ENCODE measurements around the gene KIRREL3. TPM values are rescaled to one million over a fixed set of nuclear protein-coding genes. Genes with fewer than 3 reads are reported as not detected.

Gene KIRREL3
- total and polyA plus RNA-seq, 2 donors (not counting 3 experiments of a cell fraction or from before 2014, with no cell fraction given) = not detected

- no peak for DNase-seq (ENCODE audit: low read depth, low spot score)
- no peaks in the 10 kb centered on the region for H3K36me3 ChIP-seq (ENCODE audit: control insufficient read depth in 2 of 2, extremely low read depth in 1 of 2, insufficient read depth in 2 of 2, low read length in 2 of 2)
- dilution Hi-C loops (cut with MboI; ENCODE audit: extremely low pct_ligation_motif_present, low sequenced_read_pairs) = no loop called here
- no peak for FAIRE-seq
- no peaks in the 10 kb centered on the region for H3K27me3 ChIP-seq (ENCODE audit: control insufficient read depth in 2 of 2, insufficient read depth in 2 of 2, low read length in 2 of 2)
- H3K4me3 ChIP-seq (replicated peaks in 1 of 3; ENCODE audit: insufficient read depth in 1 of 3, low read depth in 1 of 3, low read length in 3 of 3) = no peak overlapping the region
- H3K4me1 ChIP-seq (ENCODE audit: control insufficient read depth, extremely low read depth, insufficient read depth, low read length) = no peaks in the 10 kb centered on the region
- no peak overlapping the region for H3K4me2 ChIP-seq (ENCODE audit: insufficient read depth, low read length)
- POLR2A ChIA-PET = no interaction called here
- H3K9me3 ChIP-seq (replicated peaks; ENCODE audit: control insufficient read depth, insufficient read depth, low read length) = no peaks in the 10 kb centered on the region
- H3K79me2 ChIP-seq (ENCODE audit: control insufficient read depth, insufficient read depth, low read length) = no peaks in the 10 kb centered on the region
- no peaks in the 10 kb centered on the region for H4K20me1 ChIP-seq (replicated peaks; ENCODE audit: control insufficient read depth, extremely low read depth, insufficient read depth, low read length)
- no TSS peak for BruUV-seq (replicated peaks)
- H2AFZ ChIP-seq (ENCODE audit: low read depth, low read length) = no peak overlapping the region
- CTCF ChIA-PET = no interaction called here
- intact Hi-C loops (cut with micrococcal nuclease) = no loop called here
- H3K9ac ChIP-seq (replicated peaks; ENCODE audit: extremely low read depth, insufficient read depth, low read length) = no peak overlapping the region
- TF ChIP-seq, protein P1, sequence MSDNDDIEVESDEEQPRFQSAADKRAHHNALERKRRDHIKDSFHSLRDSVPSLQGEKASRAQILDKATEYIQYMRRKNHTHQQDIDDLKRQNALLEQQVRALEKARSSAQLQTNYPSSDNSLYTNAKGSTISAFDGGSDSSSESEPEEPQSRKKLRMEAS (IDR thresholded peaks at IDR 0.05; ENCODE audit: insufficient read depth, insufficient read length) = no peak
- TF ChIP-seq EZH2 (IDR thresholded peaks at IDR 0.05; ENCODE audit: borderline replicate concordance, low read depth, low read length, severe bottlenecking) = no peak
- no peak overlapping the region for H3K27ac ChIP-seq (ENCODE audit: insufficient read depth, low read depth, low read length)
- no peaks in the 10 kb centered on the region for H3K9me1 ChIP-seq (replicated peaks; ENCODE audit: control insufficient read depth, extremely low read depth, insufficient read depth, low read length)
These were observed 360.9 kb downstream of the KIRREL3 start for GRCh38 chr11:126639692-126640091.

DNA sequence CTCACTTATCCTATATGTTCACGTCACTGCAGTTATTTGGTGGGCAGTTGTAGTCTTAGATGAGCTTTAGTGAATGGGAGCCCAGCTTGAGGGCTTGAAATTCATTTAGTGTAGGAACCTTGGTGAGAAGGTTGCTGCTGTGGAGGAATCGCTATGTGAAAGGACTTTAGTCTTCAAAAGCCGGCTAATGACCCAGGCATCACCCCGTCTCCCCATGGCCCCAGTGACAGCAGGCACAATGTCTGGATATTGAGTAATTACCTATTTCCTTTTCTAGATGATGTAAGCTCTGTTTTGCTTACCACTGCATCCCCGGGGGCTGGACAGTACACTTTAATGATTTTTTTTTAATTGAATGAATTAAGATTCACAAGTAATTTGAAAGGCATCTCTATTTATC is 361.9 kb downstream of the KIRREL3 start:
- Histone ChIP-seq H3K4me2 (ENCODE audit: insufficient read depth, low read length) (no peak overlapping the region), H3K27me3 (ENCODE audit: control insufficient read depth in 2 of 2, insufficient read depth in 2 of 2, low read length in 2 of 2) (no peaks in the 10 kb centered on the region), H3K79me2 (ENCODE audit: control insufficient read depth, insufficient read depth, low read length) (no peaks in the 10 kb centered on the region), H3K27ac (ENCODE audit: insufficient read depth, low read depth, low read length) (no peak overlapping the region), H3K9me1 (replicated peaks; ENCODE audit: control insufficient read depth, extremely low read depth, insufficient read depth, low read length) (no peaks in the 10 kb centered on the region), H3K4me3 (replicated peaks in 1 of 3; ENCODE audit: insufficient read depth in 1 of 3, low read depth in 1 of 3, low read length in 3 of 3) (no peak overlapping the region), H3K4me1 (ENCODE audit: control insufficient read depth, extremely low read depth, insufficient read depth, low read length) (no peaks in the 10 kb centered on the region), H3K36me3 (ENCODE audit: control insufficient read depth in 2 of 2, extremely low read depth in 1 of 2, insufficient read depth in 2 of 2, low read length in 2 of 2) (no peaks in the 10 kb centered on the region), H4K20me1 (replicated peaks; ENCODE audit: control insufficient read depth, extremely low read depth, insufficient read depth, low read length) (no peaks in the 10 kb centered on the region), H3K9me3 (replicated peaks; ENCODE audit: control insufficient read depth, insufficient read depth, low read length) (no peaks in the 10 kb centered on the region), H3K9ac (replicated peaks; ENCODE audit: extremely low read depth, insufficient read depth, low read length) (no peak overlapping the region), H2AFZ (ENCODE audit: low read depth, low read length) (no peak overlapping the region)
- dilution Hi-C loops (cut with MboI; ENCODE audit: extremely low pct_ligation_motif_present, low sequenced_read_pairs) = no loop called here
- no peak for FAIRE-seq
- ChIA-PET CTCF (no interaction called here), POLR2A (no interaction called here)
- intact Hi-C loops (cut with micrococcal nuclease) = no loop called here
- no peak for DNase-seq (ENCODE audit: low read depth, low spot score)
- BruUV-seq (replicated peaks) = no TSS peak
- TF ChIP-seq EZH2 (IDR thresholded peaks at IDR 0.05; ENCODE audit: borderline replicate concordance, low read depth, low read length, severe bottlenecking) (no peak), MYC (IDR thresholded peaks at IDR 0.05; ENCODE audit: low read depth, low read length) (no peak), JUN (IDR thresholded peaks at IDR 0.05; ENCODE audit: borderline replicate concordance, insufficient read depth, insufficient read length, low read depth) (no peak), POLR2AphosphoS5 (IDR thresholded peaks at IDR 0.05; ENCODE audit: insufficient read depth, low read depth, low read length) (no peak), POLR2A (IDR thresholded peaks at IDR 0.05; ENCODE audit: low read depth, low read length) (no peak), FOS (IDR thresholded peaks at IDR 0.05; ENCODE audit: borderline replicate concordance, insufficient read depth, low read length) (no peak), GATA2 (IDR thresholded peaks at IDR 0.05; ENCODE audit: insufficient read depth, insufficient read length, low read depth, low read length) (no peak)
- TF ChIP-seq, protein P1 (IDR thresholded peaks at IDR 0.05; ENCODE audit: insufficient read depth, insufficient read length) = no peak
- TF ChIP-seq, protein P2, sequence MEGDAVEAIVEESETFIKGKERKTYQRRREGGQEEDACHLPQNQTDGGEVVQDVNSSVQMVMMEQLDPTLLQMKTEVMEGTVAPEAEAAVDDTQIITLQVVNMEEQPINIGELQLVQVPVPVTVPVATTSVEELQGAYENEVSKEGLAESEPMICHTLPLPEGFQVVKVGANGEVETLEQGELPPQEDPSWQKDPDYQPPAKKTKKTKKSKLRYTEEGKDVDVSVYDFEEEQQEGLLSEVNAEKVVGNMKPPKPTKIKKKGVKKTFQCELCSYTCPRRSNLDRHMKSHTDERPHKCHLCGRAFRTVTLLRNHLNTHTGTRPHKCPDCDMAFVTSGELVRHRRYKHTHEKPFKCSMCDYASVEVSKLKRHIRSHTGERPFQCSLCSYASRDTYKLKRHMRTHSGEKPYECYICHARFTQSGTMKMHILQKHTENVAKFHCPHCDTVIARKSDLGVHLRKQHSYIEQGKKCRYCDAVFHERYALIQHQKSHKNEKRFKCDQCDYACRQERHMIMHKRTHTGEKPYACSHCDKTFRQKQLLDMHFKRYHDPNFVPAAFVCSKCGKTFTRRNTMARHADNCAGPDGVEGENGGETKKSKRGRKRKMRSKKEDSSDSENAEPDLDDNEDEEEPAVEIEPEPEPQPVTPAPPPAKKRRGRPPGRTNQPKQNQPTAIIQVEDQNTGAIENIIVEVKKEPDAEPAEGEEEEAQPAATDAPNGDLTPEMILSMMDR (IDR thresholded peaks at IDR 0.05; ENCODE audit: extremely low read depth in 1 of 2, insufficient read depth in 1 of 2, low read depth in 1 of 2, low read length in 2 of 2) = no peak

All from endothelial cell of umbilical vein (primary cell).